ENCODE data around the gene ZNF281. TPM values are rescaled to one million over a fixed set of nuclear protein-coding genes. Genes with fewer than 3 reads are reported as not detected.

ZNF281 gene
- polyA plus RNA-seq, 4 donors, result 1.6 to 16.6 (median 3.3) TPM

DNA sequence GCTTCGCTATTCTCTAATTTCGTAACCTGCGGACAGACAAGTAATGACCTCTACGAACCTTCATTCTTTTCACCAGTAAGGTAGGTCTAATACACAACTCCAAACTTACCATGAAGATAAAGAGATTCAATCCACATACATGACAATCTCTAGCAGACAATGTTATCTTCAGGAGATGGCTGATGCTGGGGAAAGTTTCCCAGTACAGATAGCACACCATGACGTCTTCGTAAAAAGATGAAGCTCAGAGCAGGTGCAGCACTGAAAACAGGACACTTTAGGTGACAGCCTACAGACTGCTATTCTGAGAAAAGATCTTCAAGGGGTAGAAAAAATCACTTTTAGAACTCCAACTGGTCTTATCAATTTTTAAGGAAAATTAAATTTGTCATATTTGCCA is 41.3 kb downstream of the ZNF281 start:
- Histone ChIP-seq H3K36me3 (ENCODE audit: control insufficient read depth in 3 of 3, insufficient read depth in 2 of 3, low read depth in 1 of 3, low read length in 3 of 3) (no peaks in the 10 kb centered on the region), H3K27me3 (ENCODE audit: control insufficient read depth in 3 of 3, insufficient read depth in 3 of 3, low read length in 3 of 3) (no peaks in the 10 kb centered on the region), H3K4me3 (ENCODE audit: low read depth in 1 of 3, low read length in 3 of 3) (no peak overlapping the region), H3K9me3 (ENCODE audit: control insufficient read depth in 2 of 2, insufficient read depth in 1 of 2, low read depth in 1 of 2, low read length in 1 of 2) (no peaks in the 10 kb centered on the region), H3K4me1 (ENCODE audit: control insufficient read depth in 3 of 3, insufficient read depth in 2 of 3, low read depth in 1 of 3, low read length in 2 of 3) (no peaks in the 10 kb centered on the region), H3K27ac (ENCODE audit: low read depth in 1 of 3, low read length in 2 of 3) (no peak overlapping the region)
- FAIRE-seq (no peak), DNase-seq (no peak)
- WGBS, 3 donors, result 89 to 97% (median 95%) methylated on average over 6 of the region's 6 CpGs

DNA sequence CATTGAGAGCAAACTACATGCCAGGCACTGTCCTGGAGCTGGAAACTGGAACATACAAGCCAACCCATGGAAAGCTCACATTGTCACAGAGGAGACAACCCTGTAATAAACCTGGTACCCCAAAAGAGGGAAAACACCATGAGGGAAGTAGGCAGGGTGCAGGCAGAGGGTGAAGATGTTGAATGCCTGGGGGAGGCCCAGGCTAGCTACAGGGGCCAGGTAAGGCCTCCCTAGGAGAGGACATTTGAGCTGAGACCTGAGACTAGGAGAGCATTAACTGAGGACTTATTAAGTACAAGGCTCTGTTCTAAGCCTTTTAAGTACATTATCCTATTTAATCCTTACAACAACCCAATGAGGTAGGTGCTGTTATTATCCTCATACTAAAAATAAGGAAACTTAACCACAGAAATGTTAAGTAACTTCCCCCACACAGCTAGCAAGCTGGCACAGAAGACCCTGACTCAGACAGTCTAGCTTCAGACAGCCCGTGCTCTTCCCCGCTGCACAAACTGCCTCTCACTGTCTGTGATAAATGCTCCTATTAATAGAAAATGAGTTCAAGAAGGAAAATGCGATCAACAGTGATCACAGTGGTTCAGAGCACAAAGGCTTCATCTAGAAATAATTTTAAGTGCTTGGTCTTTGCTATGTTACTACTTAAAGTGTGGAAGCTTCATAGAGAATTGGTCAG is 41.8 kb downstream of the ZNF281 start:
- Histone ChIP-seq H3K9me3 (ENCODE audit: control insufficient read depth in 2 of 2, insufficient read depth in 1 of 2, low read depth in 1 of 2, low read length in 1 of 2) (no peaks in the 10 kb centered on the region), H3K4me1 (ENCODE audit: control insufficient read depth in 3 of 3, insufficient read depth in 2 of 3, low read depth in 1 of 3, low read length in 2 of 3) (no peaks in the 10 kb centered on the region), H3K4me3 (ENCODE audit: low read depth in 1 of 3, low read length in 3 of 3) (no peak overlapping the region), H3K27ac (ENCODE audit: low read depth in 1 of 3, low read length in 2 of 3) (no peak overlapping the region), H3K36me3 (ENCODE audit: control insufficient read depth in 3 of 3, insufficient read depth in 2 of 3, low read depth in 1 of 3, low read length in 3 of 3) (no peaks in the 10 kb centered on the region), H3K27me3 (ENCODE audit: control insufficient read depth in 3 of 3, insufficient read depth in 3 of 3, low read length in 3 of 3) (no peaks in the 10 kb centered on the region)
- DNase-seq (no peak), FAIRE-seq (no peak)
- WGBS, 3 donors, result 83 to 99% (median 91%) methylated on average over 3 of the region's 3 CpGs

DNA sequence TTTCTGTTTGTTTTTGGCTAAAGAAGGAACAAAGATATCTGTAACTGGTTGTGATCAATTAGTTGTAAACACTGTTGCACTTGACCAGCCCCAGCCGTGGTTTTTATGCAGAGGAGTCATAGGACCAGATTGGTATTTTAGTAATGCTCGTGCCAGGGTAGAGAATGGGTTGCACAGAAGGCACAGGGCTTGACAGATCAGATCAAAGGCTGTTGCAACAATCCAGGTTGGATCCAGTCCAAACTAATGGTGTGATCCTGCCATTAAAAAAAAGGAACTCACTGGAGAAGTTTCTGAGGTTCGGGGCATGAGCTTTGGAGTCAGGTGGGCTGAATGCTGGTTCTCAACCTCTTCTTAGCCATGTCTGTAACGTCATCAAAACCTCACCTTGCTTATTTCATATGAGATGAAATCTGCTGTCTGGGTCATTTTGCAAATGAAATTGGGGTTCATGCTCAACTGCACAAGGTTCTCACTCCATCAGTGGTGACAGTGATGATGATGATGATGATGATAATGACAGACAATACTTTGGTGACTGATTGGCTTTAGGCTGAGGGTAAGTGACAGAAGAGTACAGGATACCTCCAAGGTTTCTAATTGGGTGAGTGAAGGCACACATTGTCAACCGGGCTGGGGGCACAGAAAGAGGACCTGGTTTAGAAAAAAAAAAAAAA is 43.1 kb downstream of the ZNF281 start:
- no peaks in the 10 kb centered on the region for H3K9me3 ChIP-seq (ENCODE audit: control insufficient read depth in 2 of 2, insufficient read depth in 1 of 2, low read depth in 1 of 2, low read length in 1 of 2)
- H3K4me3 ChIP-seq (ENCODE audit: low read depth in 1 of 3, low read length in 3 of 3), result no peak overlapping the region
- H3K27me3 ChIP-seq (ENCODE audit: control insufficient read depth in 3 of 3, insufficient read depth in 3 of 3, low read length in 3 of 3), result no peaks in the 10 kb centered on the region
- H3K4me1 ChIP-seq (ENCODE audit: control insufficient read depth in 3 of 3, insufficient read depth in 2 of 3, low read depth in 1 of 3, low read length in 2 of 3), result no peaks in the 10 kb centered on the region
- DNase-seq (no peak), FAIRE-seq (no peak)
- H3K36me3 ChIP-seq (ENCODE audit: control insufficient read depth in 3 of 3, insufficient read depth in 2 of 3, low read depth in 1 of 3, low read length in 3 of 3), result no peaks in the 10 kb centered on the region
- H3K27ac ChIP-seq (ENCODE audit: low read depth in 1 of 3, low read length in 2 of 3), result no peak overlapping the region
- WGBS, 3 donors, result 66 to 80% (median 72%) methylated on average over 5 of the region's 5 CpGs

DNA sequence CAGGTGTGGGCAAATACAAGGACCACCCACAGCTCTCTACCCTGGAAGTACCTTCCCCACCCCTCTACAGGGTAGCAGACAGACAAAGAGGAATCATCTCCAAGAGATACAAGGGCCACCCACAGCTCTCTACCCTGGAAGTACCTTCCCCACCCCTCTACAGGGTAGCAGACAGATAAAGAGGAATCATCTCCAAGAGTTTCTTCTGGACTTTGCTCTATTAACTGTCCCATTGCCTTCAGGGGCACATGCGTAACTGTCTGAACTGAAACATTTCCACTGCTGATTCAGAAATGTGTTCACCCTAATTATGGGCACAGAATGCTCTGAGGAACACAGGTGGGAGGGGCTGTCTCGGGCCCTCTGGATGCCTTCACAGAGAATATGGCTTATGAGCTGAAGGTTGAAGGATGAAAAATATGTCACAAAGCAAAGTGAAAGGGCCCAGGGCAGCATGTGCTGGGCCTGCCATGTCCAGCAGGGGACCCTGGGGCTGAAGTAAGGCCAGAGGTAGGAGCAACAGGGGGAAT is 43.9 kb downstream of the ZNF281 start:
- no peak overlapping the region for H3K27ac ChIP-seq (ENCODE audit: low read depth in 1 of 3, low read length in 2 of 3)
- 93 to 97% (median 95%) methylated on average over 2 of the region's 2 CpGs for whole genome bisulfite sequencing, 3 donors
- H3K4me3 ChIP-seq (ENCODE audit: low read depth in 1 of 3, low read length in 3 of 3), result no peak overlapping the region
- no peaks in the 10 kb centered on the region for H3K27me3 ChIP-seq (ENCODE audit: control insufficient read depth in 3 of 3, insufficient read depth in 3 of 3, low read length in 3 of 3)
- no peaks in the 10 kb centered on the region for H3K9me3 ChIP-seq (ENCODE audit: control insufficient read depth in 2 of 2, insufficient read depth in 1 of 2, low read depth in 1 of 2, low read length in 1 of 2)
- no peaks in the 10 kb centered on the region for H3K36me3 ChIP-seq (ENCODE audit: control insufficient read depth in 3 of 3, insufficient read depth in 2 of 3, low read depth in 1 of 3, low read length in 3 of 3)
- FAIRE-seq (no peak), DNase-seq (no peak)
- no peaks in the 10 kb centered on the region for H3K4me1 ChIP-seq (ENCODE audit: control insufficient read depth in 3 of 3, insufficient read depth in 2 of 3, low read depth in 1 of 3, low read length in 2 of 3)

DNA sequence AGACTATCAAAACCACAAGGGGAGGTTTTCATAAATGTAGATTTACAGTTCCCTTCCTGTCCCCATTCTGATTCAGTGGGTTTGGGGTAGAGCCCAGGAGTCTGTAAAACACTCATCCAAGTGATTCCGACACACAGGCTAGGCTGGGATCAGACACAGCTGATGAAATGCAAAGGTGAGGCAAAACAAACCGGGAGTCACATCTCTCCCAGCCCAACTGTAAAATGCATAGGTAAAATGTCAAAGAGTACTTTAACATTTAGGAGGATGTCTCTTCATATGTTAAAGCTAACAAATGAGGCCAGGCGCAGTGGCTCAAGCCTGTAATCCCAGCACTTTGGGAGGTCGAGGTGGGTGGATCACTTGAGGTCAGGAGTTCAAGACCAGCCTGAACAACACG is 45.0 kb downstream of the ZNF281 start:
- FAIRE-seq (no peak), DNase-seq (no peak)
- Histone ChIP-seq H3K4me3 (ENCODE audit: low read depth in 1 of 3, low read length in 3 of 3) (no peak overlapping the region), H3K36me3 (ENCODE audit: control insufficient read depth in 3 of 3, insufficient read depth in 2 of 3, low read depth in 1 of 3, low read length in 3 of 3) (no peaks in the 10 kb centered on the region), H3K9me3 (ENCODE audit: control insufficient read depth in 2 of 2, insufficient read depth in 1 of 2, low read depth in 1 of 2, low read length in 1 of 2) (no peaks in the 10 kb centered on the region), H3K4me1 (ENCODE audit: control insufficient read depth in 3 of 3, insufficient read depth in 2 of 3, low read depth in 1 of 3, low read length in 2 of 3) (no peaks in the 10 kb centered on the region), H3K27me3 (ENCODE audit: control insufficient read depth in 3 of 3, insufficient read depth in 3 of 3, low read length in 3 of 3) (no peaks in the 10 kb centered on the region), H3K27ac (ENCODE audit: low read depth in 1 of 3, low read length in 2 of 3) (no peak overlapping the region)
- WGBS, 3 donors, result 82 to 89% (median 84%) methylated on average over 5 of the region's 5 CpGs

DNA sequence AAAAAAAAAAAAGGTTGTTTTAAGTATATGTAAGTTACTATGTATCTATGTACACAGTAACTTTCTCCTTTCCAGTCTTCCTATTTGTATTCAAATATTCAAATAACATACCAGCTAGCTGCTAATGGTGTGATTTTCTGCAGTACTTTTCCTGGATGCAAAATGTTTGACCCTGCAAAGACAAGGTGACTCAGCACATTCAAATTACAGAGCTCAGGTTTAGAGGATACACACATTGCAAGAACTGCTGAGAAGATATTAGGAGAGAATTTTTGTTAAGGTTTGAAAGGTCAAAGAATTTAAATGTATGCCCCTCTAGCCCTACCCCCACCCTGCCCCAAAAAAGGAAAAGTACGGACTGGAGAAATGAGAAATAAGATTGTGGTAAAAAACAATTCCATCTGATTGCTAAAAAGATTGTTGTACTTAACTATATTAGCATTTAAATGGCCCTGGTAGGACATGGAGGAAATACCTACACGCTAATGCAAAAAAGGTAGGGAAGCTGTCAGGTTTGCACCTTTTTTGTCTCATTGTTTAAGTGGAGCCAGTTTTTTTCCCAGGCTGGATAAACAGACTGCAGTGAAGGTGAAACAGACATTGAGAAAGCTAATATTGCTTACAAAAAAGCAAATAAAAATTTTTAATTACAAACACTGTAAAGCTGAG is 45.6 kb downstream of the ZNF281 start:
- Histone ChIP-seq H3K4me1 (ENCODE audit: control insufficient read depth in 3 of 3, insufficient read depth in 2 of 3, low read depth in 1 of 3, low read length in 2 of 3) (no peaks in the 10 kb centered on the region), H3K36me3 (ENCODE audit: control insufficient read depth in 3 of 3, insufficient read depth in 2 of 3, low read depth in 1 of 3, low read length in 3 of 3) (no peaks in the 10 kb centered on the region), H3K27ac (ENCODE audit: low read depth in 1 of 3, low read length in 2 of 3) (no peak overlapping the region), H3K9me3 (ENCODE audit: control insufficient read depth in 2 of 2, insufficient read depth in 1 of 2, low read depth in 1 of 2, low read length in 1 of 2) (no peaks in the 10 kb centered on the region), H3K27me3 (ENCODE audit: control insufficient read depth in 3 of 3, insufficient read depth in 3 of 3, low read length in 3 of 3) (no peaks in the 10 kb centered on the region), H3K4me3 (ENCODE audit: low read depth in 1 of 3, low read length in 3 of 3) (no peak overlapping the region)
- DNase-seq (no peak), FAIRE-seq (no peak)
- WGBS, 3 donors, result 87 to 94% (median 94%) methylated on average over 2 of the region's 2 CpGs

DNA sequence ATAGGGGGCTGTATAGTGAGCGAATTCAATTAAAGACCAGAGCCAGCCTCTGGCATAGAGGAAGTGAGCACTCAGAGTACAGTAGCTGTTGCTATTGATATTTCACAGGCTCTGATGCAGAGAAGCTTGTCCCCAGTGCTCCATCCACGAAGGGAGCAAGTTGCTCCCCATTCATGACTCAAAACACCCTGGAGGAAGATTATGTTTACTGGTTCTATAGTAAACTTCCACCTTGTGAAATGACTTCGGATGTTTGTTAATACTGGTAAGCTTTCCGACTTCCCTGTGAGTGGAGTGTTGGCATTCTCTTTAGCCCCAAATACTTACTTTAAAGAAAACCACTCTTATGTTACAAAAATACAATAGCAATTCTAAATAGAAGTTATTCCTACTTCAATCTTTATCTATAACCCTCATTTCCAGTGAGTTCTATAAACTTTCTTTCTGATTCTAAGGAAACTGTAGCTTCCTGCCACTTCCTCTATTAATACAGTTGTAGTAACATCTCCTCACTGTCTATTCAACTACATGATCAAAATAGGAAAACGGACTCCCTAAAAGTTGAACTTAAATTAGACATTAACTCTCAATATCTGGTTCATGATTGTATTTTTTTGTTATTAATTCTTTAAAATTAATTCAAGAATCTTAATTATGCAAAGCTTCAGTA is 46.4 kb downstream of the ZNF281 start:
- DNase-seq (no peak), FAIRE-seq (no peak)
- no peaks in the 10 kb centered on the region for H3K27me3 ChIP-seq (ENCODE audit: control insufficient read depth in 3 of 3, insufficient read depth in 3 of 3, low read length in 3 of 3)

DNA sequence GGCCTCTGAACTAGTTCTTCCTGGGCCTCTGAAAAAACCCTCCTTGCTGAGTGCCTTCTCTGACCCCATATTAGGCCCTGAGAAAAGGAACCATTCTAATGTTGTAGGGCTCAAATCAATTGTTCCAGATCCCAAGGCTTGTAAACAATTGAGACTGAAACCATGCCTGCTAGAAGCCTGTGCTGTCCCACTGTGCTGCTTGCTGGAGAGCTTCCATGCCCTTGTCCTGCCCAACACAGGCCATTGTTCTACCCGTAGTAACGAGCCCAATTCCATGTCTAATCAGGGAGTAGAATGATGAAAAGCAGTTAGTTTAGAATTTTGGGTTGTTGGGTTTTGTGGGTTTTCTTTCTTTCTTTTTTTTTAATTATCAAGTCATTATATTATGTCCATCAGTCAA is 47.4 kb downstream of the ZNF281 start:
- no peak overlapping the region for H3K4me3 ChIP-seq (ENCODE audit: low read depth in 1 of 3, low read length in 3 of 3)
- no peaks in the 10 kb centered on the region for H3K36me3 ChIP-seq (ENCODE audit: control insufficient read depth in 3 of 3, insufficient read depth in 2 of 3, low read depth in 1 of 3, low read length in 3 of 3)
- H3K27me3 ChIP-seq (ENCODE audit: control insufficient read depth in 3 of 3, insufficient read depth in 3 of 3, low read length in 3 of 3), result no peaks in the 10 kb centered on the region
- DNase-seq (no peak), FAIRE-seq (no peak)
- H3K9me3 ChIP-seq (ENCODE audit: control insufficient read depth in 2 of 2, insufficient read depth in 1 of 2, low read depth in 1 of 2, low read length in 1 of 2), result no peaks in the 10 kb centered on the region
- H3K4me1 ChIP-seq (ENCODE audit: control insufficient read depth in 3 of 3, insufficient read depth in 2 of 3, low read depth in 1 of 3, low read length in 2 of 3), result no peaks in the 10 kb centered on the region
- WGBS, 3 donors, result 90 to 96% (median 92%) methylated on average over 2 of the region's 2 CpGs
- no peak overlapping the region for H3K27ac ChIP-seq (ENCODE audit: low read depth in 1 of 3, low read length in 2 of 3)

More for the DNA sequence above, 46.4 kb downstream of the ZNF281 start:
- no peaks in the 10 kb centered on the region for H3K9me3 ChIP-seq (ENCODE audit: control insufficient read depth in 2 of 2, insufficient read depth in 1 of 2, low read depth in 1 of 2, low read length in 1 of 2)
- H3K4me1 ChIP-seq (ENCODE audit: control insufficient read depth in 3 of 3, insufficient read depth in 2 of 3, low read depth in 1 of 3, low read length in 2 of 3), result no peaks in the 10 kb centered on the region
- WGBS, 3 donors, result 46 to 90% (median 71%) methylated on average over 5 of the region's 5 CpGs
- H3K36me3 ChIP-seq (ENCODE audit: control insufficient read depth in 3 of 3, insufficient read depth in 2 of 3, low read depth in 1 of 3, low read length in 3 of 3), result no peaks in the 10 kb centered on the region
- H3K4me3 ChIP-seq (ENCODE audit: low read depth in 1 of 3, low read length in 3 of 3), result no peak overlapping the region
- H3K27ac ChIP-seq (ENCODE audit: low read depth in 1 of 3, low read length in 2 of 3), result no peak overlapping the region
